ENCODE results near the gene RERE.
A peak's percentile ranks its signal among the peaks of the same experiment; 100 is the strongest.

Gene RERE

DNA sequence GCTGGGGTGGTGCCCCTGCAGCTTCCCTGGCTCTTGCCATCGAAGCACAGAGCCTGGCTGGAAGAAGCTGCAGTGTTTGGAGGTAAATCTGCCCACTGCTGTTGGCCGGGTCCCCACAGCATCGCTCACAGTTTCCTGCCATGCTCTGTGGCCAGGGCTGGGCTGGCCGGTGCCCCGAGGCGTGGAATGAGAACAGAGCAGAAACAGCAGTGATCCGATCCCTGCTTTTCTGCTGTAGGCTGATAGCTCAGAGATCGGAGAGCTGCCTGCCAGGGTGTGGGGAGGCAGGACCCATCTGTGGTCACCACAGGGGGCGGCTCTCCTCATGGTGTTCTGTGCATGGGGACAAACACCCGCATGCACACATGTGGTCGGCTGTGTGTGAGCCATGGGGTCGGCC lies 488.0 kb downstream of the RERE start:
- DNase-seq (ENCODE audit: low spot score): no peak

GRCh38 chr1:8328271-8328670 lies 489.2 kb downstream of the RERE start:
- DNase-seq (ENCODE audit: low spot score): no peak

DNA sequence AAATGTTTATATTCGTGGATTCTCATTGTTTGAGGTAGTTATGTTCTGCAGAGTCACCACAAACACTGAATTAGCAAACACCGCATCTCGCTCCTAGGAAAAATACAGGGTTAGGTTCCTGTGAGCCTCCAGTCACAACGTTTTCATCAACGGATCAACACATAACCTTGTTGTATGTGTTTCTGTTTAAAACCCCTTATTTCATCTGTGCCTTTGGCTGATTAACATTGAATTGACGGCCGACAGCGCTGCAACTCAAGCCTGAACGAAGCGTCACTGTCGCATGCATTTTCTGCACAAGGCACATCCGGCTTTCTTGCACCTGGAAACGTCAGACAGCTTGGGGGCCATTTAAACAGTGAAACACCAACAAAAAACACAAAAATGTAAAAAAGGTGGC lies 491.2 kb downstream of the RERE start:
- DNase-seq (ENCODE audit: low spot score): no peak

- DNase-seq (ENCODE audit: low spot score): no peak
These were observed 491.7 kb downstream of the RERE start for GRCh38 chr1:8325771-8326170.

- DNase-seq (ENCODE audit: low spot score): no peak
These were observed 493.1 kb downstream of the RERE start for GRCh38 chr1:8324176-8324810.

- no peak for DNase-seq (ENCODE audit: low spot score)
These were observed 493.7 kb downstream of the RERE start for GRCh38 chr1:8323706-8324105.

DNA sequence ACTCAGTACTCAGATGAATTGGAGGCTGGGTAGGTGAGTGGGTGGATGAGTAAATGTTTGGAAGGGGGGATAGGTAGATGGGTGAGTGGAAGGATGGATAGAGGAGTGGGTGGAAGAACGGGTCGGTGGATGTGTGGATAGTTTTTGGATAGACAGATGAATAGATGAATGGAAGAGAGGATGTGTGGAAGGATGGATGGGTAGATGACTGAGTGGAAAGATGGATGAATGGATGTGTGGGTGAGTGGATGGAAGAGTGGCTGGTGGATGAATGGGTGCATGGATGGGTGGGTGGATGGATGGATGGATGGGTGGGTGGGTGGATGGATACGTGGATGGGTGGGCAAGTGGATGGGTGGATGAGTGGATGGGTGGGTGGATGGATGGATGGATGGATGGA lies 495.8 kb downstream of the RERE start:
- no peak for DNase-seq (ENCODE audit: low spot score)

GRCh38 chr1:8318436-8318835 lies 499.0 kb downstream of the RERE start:
- DNase-seq (ENCODE audit: low spot score): peak; percentile 13

DNA sequence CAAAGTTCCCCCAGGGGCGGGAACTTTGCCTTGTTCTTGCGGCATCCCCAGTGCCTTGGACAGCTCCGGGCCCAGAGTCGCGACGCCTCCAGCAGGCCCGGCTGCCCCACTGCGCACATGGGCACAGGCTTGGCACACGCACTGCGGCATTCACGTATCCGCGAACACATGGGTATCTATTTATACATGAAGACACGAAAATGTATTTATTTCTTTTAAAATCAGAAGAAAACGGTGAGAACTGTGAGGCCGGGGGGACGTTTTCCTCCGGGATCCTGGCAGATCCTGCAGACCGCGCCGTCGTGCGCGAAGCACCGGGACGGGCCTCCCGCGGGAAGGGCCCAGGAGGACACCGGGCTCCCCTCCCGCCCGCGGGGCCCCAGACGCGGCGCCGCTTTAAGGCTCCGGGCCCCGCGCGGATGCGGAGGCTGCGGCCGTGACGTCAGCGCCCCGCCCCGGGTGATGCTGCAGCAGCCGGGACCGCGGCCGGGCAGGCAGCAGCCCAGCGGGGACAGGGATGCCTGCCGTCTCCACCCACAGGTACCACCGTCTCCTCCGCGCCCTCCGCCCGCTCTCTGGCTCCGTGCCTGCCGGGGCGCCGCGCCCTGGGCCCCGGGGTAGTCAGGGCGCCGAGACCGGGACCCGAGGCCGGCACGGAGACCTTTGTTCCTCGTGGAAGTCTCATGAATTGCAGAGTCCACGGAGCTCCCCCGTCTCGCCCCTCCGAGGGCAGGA lies 499.6 kb downstream of the RERE start, which contains the start of gene SLC45A1:
Gene SLC45A1, plus strand, starts transcription at position 468 of the 735 bp plus-strand sequence. CDS start 6,216 bp downstream, outside the sequence.
- DNase-seq (ENCODE audit: low spot score): peak; percentile 86

- no peak for DNase-seq (ENCODE audit: low spot score)
These were observed 501.6 kb downstream of the RERE start for GRCh38 chr1:8315573-8316475.

GRCh38 chr1:8314346-8315280 lies 502.8 kb downstream of the RERE start:
- peak; percentile 15 for DNase-seq (ENCODE audit: low spot score)

- no peak for DNase-seq (ENCODE audit: low spot score)
These were observed 504.2 kb downstream of the RERE start for GRCh38 chr1:8313231-8313630.

- no peak for DNase-seq (ENCODE audit: low spot score)
These were observed 504.9 kb downstream of the RERE start for GRCh38 chr1:8312235-8313218.

- DNase-seq (ENCODE audit: low spot score): no peak
These were observed 506.2 kb downstream of the RERE start for GRCh38 chr1:8311068-8311718.

DNA sequence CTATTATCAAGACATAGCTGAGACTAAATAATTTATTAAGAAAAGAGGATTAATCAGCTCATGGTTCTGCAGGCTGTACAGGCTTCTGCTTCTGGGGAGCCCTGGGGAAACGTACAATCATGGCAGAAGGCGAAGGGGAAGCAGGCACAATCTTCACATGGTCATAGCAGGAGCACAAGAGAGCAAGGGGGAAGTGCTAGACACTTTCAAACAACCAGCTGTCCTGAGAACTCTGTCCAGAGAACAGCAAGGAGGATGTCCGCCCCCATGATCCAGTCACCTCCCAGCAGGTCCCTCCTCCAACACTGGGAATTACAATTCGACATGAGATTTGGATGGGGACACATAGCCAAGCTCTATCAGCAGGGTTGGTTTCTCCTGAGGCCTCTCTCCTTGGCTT lies 509.8 kb downstream of the RERE start:
- DNase-seq (ENCODE audit: low spot score): no peak

GRCh38 chr1:8303876-8304275 lies 513.6 kb downstream of the RERE start:
- no peak for DNase-seq (ENCODE audit: low spot score)

DNA sequence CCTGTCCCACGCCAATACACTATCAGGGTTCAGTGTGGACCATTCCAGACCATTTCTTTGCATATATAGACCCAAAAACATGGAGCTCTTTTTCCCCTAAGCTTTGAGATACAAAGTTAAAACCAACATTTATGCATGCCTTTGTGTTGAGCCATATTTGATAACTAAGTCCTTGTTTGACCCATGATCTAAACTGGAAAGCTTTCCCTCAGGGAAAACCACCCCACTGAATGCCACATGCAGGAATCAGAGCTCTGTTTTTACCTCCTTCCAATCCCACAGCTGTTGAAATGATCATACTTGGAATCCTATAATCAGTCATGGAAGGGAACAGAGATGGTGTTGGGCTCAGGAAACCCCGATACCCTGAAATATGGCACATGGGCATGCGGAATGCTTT lies 514.3 kb downstream of the RERE start:
- no peak for DNase-seq (ENCODE audit: low spot score)

All from germinal center (tissue), 1 donor.